Measurements from ENCODE around the gene TMEM208. TPM values are rescaled to one million over a fixed set of nuclear protein-coding genes. Genes with fewer than 3 reads are reported as not detected.

TMEM208 gene
- total RNA-seq (2014; rRNA removed; shearing (Covaris generic)) = 60.7 and 75.5 TPM in 2 replicates
- 89.7 and 128 TPM in 2 replicates for polyA plus RNA-seq (2015; cell fraction: cytosol; rRNA removed)
- 33.9 and 37.1 TPM in 2 replicates for polyA plus RNA-seq (2015; cell fraction: nucleus; rRNA removed)

DNA sequence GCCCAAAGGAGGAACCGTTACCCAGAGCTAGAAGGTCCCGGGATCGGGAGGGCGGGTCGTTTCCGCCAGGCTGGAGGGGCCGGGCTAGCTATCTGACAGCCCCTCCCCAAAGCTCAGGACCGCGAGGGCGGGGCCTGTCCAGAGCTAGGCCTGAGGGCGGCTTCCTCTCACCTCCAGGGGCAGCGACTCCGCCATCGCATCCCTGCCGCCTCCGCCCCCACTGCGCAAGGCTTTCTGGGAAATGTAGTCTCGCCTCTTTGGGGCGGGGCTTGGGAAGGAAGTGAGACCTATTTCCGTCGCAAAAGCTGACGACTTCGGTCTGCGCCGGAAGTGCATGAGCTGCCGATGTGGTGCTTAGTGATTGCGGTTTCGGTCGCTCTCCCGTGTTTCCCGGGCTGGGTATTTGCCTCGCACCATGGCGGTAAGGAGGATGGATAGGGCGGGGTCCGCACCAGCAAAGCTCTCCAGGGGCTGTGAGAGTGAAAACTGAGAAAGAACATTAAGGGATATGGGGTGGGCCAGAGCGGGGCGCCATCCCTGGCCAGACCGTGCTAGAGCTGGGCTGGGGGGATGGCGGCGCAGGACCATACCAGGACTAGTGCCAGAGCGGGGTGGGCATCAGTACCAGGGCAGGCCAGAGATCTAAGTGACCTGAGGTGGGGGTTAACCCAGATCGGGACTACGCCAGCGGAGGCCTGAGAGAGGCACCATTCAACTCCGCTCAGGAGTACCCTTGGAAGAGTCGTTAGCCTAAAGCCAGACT lies at the start of gene TMEM208:
TMEM208 (plus strand) TSS at position 327 of the 763 bp plus-strand sequence; CDS start at position 416, 89 bp downstream.
- in situ Hi-C loops (cut with HindIII; ENCODE audit: low pct_unique_long_range_greater_than_20kb, low sequenced_read_pairs) = no loop called here
- DNase-seq (ENCODE audit: low read depth, low spot score) = peak; percentile 98

DNA sequence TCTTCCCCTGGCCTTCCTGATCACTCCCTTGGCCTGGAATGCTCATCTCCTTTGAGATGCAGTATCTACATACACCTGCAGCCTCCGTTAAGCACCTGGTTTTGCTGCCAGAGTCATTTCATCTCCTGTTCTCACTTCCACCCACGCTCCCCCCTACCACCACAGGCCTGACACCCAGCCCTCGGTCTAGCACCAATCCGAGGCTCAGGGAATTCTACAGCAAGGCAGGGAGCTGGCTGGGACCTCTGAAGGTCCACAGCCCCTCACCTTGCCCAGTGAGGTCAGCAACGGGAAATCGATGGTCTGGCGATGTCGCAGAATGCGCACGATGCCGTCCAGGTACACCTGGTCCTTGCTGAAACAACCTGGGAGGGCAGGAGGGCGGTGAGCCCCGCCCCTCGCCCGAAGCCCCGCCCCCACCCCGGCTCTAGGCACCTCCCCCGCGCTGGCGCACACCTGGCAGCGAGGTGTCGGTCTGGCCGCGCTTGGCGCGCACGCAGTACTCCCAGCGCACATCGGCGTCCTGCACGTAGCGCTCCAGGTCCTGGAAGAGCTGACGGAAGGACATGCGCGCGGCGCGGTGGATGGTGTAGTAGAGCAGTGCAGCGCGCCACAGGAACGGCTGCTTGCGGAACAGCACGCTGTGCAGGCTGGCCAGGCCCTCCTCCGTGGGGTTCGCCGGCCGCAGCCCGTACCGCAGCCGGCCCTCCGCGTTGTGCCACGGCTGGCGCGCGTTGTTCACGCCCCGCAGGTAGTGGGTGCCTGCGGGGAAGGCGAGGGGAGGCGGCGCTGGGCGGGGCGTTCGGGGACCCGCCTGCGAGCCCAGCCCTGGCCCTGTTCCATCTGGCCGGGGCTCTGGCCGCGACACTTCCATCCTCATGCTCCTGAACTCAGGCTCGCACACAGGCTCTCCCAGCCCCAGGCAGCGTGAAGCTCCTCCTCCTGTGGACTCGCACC lies 48.9 kb upstream of the TMEM208 start:
- in situ Hi-C loops (cut with HindIII; ENCODE audit: low pct_unique_long_range_greater_than_20kb, low sequenced_read_pairs) = no loop called here
- peak; percentile 25 for DNase-seq (ENCODE audit: low read depth, low spot score)

DNA sequence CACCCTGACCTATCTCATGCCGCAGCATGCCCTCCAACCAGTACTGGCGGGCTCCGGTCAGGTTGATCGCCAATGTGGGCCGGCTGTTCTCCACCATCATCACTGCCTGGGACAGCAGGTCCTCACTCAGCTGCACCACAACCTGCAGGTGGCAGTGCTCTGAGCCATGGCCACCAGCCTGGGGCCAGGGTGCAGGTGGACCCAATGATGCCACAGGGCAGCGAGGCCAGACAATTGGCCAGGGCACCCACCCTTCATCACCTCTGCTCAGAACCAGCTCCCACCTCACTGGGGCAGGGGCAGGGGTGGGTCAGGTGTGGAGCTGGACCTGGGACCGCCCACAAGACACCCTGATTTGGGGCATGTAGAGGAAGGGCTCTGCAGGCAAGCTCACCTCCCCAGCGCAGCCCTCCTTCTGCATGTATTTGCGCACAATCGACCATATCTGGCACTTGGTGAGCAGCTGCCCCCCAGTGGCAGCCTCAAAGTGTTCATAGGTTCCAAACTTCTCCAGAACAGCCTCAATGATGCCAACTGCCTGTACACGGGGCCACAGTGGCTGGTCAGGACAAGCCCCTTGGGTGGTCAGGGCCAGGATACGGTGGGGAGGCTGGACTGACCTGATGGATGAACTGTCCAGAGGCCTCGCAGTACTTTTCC lies 47.4 kb upstream of the TMEM208 start:
- in situ Hi-C loops (cut with HindIII; ENCODE audit: low pct_unique_long_range_greater_than_20kb, low sequenced_read_pairs) = no loop called here
- peak; percentile 49 for DNase-seq (ENCODE audit: low read depth, low spot score)

DNA sequence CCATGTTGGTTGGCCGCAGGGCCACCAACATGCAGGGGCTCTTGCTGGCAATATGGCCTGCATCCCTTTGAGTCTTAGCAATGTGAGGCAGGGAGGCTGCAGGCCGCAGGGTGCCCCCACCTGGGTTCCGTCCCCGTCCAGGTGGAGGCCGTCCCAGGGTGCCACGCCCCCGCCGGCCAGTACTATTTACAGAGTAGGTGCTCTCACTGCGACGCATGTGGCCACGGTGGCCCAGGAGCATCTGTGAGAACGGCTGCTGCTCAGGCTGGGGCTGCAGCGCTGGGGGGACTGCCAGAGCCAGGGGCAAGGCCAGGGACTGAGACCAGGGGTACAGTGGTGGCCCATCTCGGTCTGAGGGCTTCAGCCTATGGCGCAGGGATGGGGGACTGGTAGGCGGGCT lies 46.8 kb upstream of the TMEM208 start:
- in situ Hi-C loops (cut with HindIII; ENCODE audit: low pct_unique_long_range_greater_than_20kb, low sequenced_read_pairs) = no loop called here

DNA sequence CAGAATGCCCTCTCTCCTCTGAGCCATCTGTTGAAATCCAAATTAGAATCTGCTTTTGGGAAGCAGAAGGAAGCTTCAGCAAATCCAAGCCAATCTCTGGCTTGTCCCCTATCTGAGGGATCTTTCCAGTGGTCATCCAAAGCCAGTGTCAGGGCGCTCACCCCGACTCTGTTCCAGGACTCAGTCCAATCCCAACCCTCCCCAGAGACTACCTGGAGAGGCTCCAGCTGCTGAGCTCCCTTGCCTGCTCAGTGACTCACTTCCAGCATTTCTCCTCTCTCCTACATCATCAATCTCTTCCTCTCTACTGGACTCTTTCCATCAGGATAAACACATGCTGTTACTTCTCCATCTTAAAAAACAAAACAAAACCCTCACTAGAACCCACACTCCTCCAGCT lies 45.6 kb upstream of the TMEM208 start:
- DNase-seq (ENCODE audit: low read depth, low spot score) = no peak

More for the DNA sequence above, 46.8 kb upstream of the TMEM208 start:
- no peak for DNase-seq (ENCODE audit: low read depth, low spot score)

DNA sequence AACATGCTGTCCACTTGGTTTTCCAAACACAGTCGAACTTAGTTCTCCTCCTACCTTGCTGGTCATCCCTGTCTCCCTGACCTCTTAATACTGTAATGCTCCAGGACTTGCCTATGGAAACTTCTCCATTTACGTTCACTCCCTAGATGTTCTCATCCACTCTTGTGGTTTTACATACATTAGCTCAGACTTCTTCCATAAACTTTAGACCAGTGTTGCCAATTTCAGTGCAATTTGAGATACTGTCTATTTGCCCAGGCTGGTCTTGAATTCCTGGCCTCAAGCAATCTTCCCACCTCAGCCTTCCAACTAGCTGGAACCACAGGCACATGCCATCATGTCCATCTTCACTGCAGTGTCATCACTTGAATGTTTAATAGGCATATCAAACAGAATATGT lies 44.6 kb upstream of the TMEM208 start:
- in situ Hi-C loops (cut with HindIII; ENCODE audit: low pct_unique_long_range_greater_than_20kb, low sequenced_read_pairs) = no loop called here
- DNase-seq (ENCODE audit: low read depth, low spot score) = no peak

More for the DNA sequence above, 45.6 kb upstream of the TMEM208 start:
- in situ Hi-C loops (cut with HindIII; ENCODE audit: low pct_unique_long_range_greater_than_20kb, low sequenced_read_pairs) = no loop called here

DNA sequence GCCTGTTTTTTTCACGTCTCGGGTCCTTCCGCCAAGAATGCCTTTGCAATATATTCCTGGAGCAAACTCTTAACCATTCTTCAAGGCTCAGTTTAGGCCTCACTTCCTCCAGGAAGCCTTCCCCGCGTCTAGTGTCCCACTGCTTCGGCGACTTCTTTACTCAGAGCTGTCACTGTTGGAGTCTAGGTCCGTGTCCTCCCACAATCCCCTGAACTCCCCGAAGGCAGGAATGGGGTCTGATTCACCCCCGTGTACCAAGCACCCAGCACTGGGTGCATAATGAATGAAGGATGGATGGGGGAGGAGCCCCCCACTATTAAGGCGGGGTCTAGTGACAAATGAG lies 43.7 kb upstream of the TMEM208 start:
- in situ Hi-C loops (cut with HindIII; ENCODE audit: low pct_unique_long_range_greater_than_20kb, low sequenced_read_pairs) = no loop called here
- no peak for DNase-seq (ENCODE audit: low read depth, low spot score)

DNA sequence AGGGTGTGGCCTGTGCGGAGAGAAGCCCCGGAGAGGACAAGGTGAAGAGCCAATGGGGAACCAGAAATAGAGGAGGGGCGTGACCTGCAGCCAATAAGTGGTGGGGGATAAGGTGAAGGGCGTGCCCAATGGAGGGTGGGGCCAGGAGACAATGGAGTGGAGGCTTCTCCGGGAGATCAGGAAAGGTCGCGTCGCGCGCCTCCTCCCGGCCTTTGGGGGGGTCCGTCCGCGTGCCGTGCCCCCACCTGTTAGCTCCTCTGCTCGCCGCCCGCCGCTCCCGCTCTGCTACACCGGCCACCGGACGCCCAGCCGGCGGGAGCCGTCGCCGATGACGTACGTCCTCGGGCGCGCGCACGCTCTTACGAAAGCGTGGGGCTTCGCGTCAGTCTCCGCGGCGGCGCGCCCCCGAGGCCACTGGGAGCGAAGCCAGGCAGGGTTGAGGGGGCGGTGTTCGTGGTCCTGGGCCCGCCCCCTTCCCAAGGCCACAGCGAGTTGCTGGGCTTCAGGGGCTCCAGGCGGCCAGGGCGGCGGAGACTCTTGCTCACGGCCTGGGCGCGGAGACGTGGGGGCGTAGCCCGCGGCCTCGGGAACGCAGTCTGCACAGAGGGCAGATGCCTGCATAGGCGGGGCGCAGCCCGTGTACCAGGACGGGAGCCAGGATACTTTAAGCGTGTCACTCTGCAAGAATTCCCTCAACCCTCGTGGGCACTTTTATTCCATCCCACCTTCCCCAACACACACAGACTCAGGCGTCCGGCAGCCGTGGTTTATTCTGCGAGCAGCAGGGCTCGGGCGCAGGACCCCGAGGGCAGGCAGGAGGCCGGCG lies 43.1 kb upstream of the TMEM208 start, which contains the start of gene MATCAP1:
MATCAP1 (minus strand) TSS at position 337 of the 826 bp plus-strand sequence. CDS start 3,353 bp downstream, outside the sequence.
- in situ Hi-C loops (cut with HindIII; ENCODE audit: low pct_unique_long_range_greater_than_20kb, low sequenced_read_pairs) = no loop called here

DNA sequence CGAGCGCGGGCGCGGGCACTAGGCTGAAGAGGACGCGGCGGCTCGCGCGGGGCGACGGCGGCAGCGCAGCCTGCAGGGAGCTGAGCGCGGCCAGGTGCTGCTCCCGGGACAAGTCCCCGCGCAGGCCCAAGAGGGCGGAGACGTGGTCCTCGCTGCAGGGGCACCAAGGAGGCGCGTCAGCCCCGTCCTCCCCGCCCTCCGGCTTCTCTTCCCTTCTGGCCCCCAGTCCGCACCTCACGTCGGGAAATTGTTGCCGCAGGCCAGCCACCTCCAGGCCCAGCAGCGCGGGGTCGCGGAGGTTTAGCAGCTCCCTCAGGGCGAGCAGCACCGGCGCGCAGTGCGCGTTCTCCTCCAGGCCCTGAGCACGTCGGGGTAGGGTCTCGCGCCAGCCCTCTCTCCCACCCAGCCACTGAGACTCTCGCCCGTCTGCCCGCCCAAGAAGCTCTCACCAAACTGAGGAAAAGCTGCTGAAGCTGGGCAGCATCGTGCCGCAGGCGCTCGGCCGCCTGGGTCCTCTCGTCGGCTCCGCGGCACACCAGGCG lies 42.4 kb upstream of the TMEM208 start:
- in situ Hi-C loops (cut with HindIII; ENCODE audit: low pct_unique_long_range_greater_than_20kb, low sequenced_read_pairs) = no loop called here
- DNase-seq (ENCODE audit: low read depth, low spot score) = no peak

More for the DNA sequence above, 43.1 kb upstream of the TMEM208 start, which contains the start of gene MATCAP1:
- peak; percentile 97 for DNase-seq (ENCODE audit: low read depth, low spot score)

DNA sequence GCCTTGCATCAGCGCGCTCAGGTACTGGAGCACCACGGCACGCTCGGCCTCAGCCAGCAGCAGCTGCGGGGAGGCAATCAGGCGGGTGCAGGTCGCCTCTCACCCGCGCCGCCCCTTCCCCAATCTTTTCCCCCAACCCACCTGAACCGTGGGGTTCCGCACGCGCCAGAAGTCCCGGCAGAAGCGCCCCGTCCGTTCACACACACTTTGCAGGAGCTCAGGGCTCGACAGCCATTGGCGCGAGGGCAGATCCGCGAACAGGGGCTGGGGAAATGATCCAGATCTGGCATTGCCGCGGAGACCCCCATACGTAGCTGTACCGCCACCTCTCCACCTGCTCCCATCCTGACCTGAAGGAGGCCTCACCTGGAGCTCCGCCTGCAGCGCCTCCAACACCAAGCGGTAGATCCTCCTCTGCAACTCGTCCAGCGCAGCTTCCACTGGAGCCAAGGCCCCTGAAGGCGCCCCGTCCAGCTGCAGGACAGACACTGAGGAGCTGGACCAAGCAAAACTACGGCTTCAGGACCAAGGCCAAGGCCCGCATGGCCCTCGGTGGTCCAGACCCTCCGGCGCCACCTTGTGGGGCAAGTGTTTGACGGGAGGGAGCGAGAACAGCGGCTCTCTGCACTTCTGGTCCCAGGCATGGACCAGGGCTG lies 41.8 kb upstream of the TMEM208 start:
- in situ Hi-C loops (cut with HindIII; ENCODE audit: low pct_unique_long_range_greater_than_20kb, low sequenced_read_pairs) = no loop called here
- DNase-seq (ENCODE audit: low read depth, low spot score) = peak; percentile 84

DNA sequence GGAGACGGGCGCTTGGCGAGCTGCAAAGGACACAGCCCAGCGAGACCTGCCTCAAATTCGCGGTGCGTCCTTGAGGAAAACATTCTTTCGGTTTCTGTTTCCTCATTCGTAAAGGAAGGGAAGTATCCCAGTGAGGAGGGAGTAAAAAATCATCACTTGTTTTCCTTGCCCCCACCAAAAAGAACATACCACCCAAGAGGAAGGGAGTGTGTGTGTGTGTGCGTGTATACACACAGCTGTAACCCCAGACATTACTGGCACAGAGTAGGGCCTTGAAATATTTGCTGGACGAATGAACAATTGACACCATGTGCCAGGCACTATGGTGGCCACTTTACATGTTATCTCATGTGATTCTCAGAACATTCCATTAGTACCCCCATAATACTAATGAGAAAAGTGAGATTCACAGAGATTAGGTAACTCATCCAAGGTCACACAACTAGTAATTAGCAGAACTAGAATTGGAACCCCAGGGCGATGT lies 41.2 kb upstream of the TMEM208 start:
- in situ Hi-C loops (cut with HindIII; ENCODE audit: low pct_unique_long_range_greater_than_20kb, low sequenced_read_pairs) = no loop called here
- DNase-seq (ENCODE audit: low read depth, low spot score) = no peak

DNA sequence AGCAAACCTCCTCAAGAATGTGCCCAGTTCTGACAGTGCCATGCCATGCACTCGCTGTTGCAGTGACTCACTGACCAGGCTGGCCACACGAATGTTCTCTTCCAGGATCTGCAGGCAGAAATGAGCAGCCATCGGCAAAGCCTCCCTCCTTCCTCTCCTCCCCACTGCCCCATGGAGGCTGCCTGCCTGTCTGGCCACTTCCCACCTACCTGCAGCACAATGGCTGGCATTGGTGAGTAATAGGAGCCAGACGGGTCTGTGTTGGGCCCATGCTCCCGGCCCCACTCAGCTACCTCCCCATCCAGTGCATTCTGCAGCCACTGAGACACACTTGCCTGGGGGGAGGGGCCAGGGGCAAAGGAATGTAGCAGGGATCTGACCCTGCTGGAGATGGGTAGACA lies 40.4 kb upstream of the TMEM208 start:
- DNase-seq (ENCODE audit: low read depth, low spot score) = no peak
- in situ Hi-C loops (cut with HindIII; ENCODE audit: low pct_unique_long_range_greater_than_20kb, low sequenced_read_pairs) = no loop called here

DNA sequence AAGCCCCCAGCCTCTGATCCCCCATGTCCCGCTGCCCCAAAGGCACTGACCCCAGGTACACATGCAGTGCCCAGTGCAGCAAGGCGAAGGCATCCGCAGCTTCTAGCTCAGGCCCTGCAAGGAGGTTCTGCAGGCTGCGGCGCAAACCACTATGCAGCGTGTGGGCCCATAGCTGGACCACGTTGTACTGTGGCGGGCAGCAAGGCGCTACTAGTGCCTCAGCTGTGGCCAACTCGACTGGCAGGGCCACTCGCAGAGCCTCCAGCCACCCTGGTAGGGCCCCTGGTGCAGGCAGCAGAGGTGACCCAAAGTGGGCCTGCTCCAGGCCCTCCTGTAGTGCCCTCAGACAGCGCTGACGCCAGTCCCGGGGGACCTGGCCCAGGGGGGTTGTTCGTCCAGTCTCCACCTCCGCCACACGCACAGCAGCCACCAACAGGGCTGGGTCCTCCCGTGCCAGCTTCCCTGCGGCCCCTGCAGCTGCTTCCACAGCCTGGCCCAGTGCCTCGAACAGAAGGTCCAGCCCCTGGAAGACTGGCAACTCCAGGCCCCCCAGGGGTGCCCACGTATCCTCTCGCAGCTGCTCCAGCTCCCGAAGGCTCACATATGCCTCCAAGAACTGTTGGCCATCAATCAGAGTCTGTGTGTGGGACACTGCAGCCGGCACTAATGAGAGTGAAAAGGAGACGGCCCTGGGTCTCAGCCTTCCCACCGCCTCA lies 39.6 kb upstream of the TMEM208 start:
- no peak for DNase-seq (ENCODE audit: low read depth, low spot score)
- in situ Hi-C loops (cut with HindIII; ENCODE audit: low pct_unique_long_range_greater_than_20kb, low sequenced_read_pairs) = no loop called here

DNA sequence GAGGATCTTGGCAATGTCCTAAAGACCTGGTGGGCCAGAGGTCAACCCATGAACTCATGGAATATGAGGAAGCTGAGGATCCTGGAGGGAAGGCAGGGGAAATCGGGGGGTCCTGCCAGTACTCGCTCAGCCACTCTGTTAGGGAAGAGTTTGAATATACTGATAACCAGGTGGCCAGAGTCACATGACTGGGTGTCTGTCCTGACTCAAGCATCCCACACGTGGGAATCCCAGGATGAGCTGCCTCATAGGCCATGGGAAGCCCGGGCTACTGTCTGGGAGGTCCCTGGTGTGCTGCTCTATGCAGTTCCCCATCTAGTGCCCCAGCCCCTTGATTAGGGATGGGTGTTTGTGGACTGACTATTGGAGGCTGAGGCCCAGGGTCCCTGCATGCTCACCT lies 38.6 kb upstream of the TMEM208 start:
- DNase-seq (ENCODE audit: low read depth, low spot score) = no peak
- in situ Hi-C loops (cut with HindIII; ENCODE audit: low pct_unique_long_range_greater_than_20kb, low sequenced_read_pairs) = no loop called here

DNA sequence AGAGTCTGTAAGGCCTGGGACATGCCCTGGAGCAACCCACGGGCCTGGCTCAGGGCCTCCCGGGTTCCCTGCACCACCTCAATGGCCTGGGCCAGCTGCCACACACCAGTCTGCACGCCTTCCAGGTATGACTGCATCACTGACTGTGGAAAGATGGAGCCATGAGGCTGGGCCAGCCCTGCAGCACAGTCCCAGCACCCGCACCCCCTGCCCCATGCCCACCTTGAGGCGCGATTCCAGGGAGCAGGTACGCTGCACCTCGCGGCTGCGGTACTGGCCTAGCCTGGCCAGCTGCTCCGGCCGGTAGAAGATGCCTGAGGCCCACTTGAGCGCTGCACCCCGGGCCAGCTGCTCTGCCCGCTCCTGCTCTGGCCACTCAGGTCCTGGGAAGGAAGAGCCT lies 38.1 kb upstream of the TMEM208 start:
- in situ Hi-C loops (cut with HindIII; ENCODE audit: low pct_unique_long_range_greater_than_20kb, low sequenced_read_pairs) = no loop called here

DNA sequence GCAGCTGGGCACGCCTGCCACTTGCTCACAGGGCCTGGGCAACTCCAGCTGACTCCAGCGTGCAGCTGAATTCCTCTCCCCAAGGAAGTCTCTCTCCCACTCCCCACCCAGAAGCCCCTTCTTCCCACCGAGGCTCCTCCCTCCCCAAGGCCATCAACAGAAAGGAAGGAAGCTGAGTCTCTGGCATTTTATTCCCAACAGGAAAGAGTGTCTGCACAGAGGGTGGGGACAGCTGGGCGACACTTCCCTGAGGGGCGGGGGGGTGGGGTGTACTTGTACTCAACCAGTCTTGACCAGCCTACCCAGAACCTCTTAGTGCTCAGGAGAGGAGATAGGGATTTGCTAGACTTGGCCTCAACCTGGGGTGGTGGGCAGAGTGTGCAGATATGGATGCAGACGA lies 36.9 kb upstream of the TMEM208 start, which contains the start of gene EXOC3L1:
EXOC3L1 (minus strand) TSS at position 96 of the 400 bp plus-strand sequence. CDS start 460 bp downstream, outside the sequence.
- DNase-seq (ENCODE audit: low read depth, low spot score) = no peak
- in situ Hi-C loops (cut with HindIII; ENCODE audit: low pct_unique_long_range_greater_than_20kb, low sequenced_read_pairs) = no loop called here

More for the DNA sequence above, 38.1 kb upstream of the TMEM208 start:
- DNase-seq (ENCODE audit: low read depth, low spot score) = no peak
